Panc1 (cell line): ENCODE results near the gene NFE2.

Source experiments
- POLR2AphosphoS5 ChIP-seq: IDR thresholded peaks from 2 replicates; pipeline ENCODE4 v1.6.1; 2012; ENCODE audit warnings: mild to moderate bottlenecking, low read depth, low read length, moderate library complexity
- SIN3A ChIP-seq: IDR thresholded peaks from 2 replicates; pipeline ENCODE4 v1.6.1; 2012; ENCODE audit warnings: low read depth, mild to moderate bottlenecking, low read length, moderate library complexity, borderline replicate concordance; ENCODE audit not compliant: insufficient read depth
- TF ChIP-seq, protein P1 (sequence below): fragments of 450-650 bp; IDR thresholded peaks from 2 replicates; pipeline ENCODE4 v1.5.1; 2017; ENCODE audit warnings: mild to moderate bottlenecking
- TF ChIP-seq, protein P2 (sequence below), 2 experiments: IDR thresholded peaks; 2 replicates each; pipeline ENCODE4 v1.6.1; 2011 to 2012; ENCODE audit warnings: low read depth in 2 of 2, control low read depth in 1 of 2, low read length in 1 of 2, mild to moderate bottlenecking in 1 of 2, moderate library complexity in 1 of 2; ENCODE audit not compliant: insufficient read depth in 1 of 2

DNA sequence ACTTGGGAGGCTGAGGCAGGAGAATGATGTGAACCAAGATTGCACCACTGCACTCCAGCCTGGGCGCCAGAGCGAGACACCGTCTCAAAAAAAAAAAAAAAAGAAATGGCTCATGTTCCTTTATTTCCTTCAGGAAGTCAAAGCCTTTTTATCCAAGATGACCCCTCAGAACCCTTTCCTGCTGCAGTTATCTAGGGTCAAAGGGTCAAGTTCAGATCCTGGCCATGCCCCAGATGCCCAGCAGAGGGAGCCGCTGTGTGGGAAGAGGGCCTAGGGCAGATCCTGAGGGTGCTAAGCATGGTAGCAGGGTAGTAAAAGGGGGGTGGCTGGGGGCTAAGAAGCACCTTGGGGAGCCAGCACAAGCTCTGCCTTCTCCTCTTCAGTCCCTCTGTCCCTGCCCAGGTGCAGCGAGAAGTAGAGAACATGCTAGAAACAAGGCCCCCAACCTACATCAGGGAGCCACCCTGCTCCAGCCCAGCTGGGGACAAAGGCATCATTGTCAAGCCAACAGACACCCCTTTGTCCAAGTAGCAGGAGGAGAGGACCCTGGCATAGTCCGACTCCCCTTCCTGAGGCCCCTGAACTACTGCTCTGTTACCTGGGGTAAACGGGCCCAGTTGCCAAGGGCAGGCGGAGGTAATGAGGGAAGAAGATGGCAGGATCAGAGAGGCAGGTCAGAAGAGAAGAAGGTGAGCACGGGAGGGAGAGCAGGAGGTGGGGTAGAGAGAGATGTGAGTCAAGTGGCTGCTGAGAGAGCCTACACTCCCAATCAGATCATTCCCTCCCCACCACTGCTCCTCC is 6.5 kb downstream of the NFE2 start:
- TF ChIP-seq SIN3A (no peak), POLR2AphosphoS5 (no peak)
- TF ChIP-seq, protein P1, sequence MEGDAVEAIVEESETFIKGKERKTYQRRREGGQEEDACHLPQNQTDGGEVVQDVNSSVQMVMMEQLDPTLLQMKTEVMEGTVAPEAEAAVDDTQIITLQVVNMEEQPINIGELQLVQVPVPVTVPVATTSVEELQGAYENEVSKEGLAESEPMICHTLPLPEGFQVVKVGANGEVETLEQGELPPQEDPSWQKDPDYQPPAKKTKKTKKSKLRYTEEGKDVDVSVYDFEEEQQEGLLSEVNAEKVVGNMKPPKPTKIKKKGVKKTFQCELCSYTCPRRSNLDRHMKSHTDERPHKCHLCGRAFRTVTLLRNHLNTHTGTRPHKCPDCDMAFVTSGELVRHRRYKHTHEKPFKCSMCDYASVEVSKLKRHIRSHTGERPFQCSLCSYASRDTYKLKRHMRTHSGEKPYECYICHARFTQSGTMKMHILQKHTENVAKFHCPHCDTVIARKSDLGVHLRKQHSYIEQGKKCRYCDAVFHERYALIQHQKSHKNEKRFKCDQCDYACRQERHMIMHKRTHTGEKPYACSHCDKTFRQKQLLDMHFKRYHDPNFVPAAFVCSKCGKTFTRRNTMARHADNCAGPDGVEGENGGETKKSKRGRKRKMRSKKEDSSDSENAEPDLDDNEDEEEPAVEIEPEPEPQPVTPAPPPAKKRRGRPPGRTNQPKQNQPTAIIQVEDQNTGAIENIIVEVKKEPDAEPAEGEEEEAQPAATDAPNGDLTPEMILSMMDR = peak; percentile 89
- TF ChIP-seq, protein P2, sequence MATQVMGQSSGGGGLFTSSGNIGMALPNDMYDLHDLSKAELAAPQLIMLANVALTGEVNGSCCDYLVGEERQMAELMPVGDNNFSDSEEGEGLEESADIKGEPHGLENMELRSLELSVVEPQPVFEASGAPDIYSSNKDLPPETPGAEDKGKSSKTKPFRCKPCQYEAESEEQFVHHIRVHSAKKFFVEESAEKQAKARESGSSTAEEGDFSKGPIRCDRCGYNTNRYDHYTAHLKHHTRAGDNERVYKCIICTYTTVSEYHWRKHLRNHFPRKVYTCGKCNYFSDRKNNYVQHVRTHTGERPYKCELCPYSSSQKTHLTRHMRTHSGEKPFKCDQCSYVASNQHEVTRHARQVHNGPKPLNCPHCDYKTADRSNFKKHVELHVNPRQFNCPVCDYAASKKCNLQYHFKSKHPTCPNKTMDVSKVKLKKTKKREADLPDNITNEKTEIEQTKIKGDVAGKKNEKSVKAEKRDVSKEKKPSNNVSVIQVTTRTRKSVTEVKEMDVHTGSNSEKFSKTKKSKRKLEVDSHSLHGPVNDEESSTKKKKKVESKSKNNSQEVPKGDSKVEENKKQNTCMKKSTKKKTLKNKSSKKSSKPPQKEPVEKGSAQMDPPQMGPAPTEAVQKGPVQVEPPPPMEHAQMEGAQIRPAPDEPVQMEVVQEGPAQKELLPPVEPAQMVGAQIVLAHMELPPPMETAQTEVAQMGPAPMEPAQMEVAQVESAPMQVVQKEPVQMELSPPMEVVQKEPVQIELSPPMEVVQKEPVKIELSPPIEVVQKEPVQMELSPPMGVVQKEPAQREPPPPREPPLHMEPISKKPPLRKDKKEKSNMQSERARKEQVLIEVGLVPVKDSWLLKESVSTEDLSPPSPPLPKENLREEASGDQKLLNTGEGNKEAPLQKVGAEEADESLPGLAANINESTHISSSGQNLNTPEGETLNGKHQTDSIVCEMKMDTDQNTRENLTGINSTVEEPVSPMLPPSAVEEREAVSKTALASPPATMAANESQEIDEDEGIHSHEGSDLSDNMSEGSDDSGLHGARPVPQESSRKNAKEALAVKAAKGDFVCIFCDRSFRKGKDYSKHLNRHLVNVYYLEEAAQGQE (IDR thresholded peaks at IDR 0.05; ENCODE audit: insufficient read depth in 1 of 2, low read depth in 2 of 2, low read length in 1 of 2) = no peak
